ELR (cell line): ENCODE results near the gene KDM8.

Source experiments
- DNase-seq: peaks from one replicate; pipeline ENCODE4 v3.0.0-alpha.2; 2015; ENCODE audit warnings: low read depth

Gene KDM8

DNA sequence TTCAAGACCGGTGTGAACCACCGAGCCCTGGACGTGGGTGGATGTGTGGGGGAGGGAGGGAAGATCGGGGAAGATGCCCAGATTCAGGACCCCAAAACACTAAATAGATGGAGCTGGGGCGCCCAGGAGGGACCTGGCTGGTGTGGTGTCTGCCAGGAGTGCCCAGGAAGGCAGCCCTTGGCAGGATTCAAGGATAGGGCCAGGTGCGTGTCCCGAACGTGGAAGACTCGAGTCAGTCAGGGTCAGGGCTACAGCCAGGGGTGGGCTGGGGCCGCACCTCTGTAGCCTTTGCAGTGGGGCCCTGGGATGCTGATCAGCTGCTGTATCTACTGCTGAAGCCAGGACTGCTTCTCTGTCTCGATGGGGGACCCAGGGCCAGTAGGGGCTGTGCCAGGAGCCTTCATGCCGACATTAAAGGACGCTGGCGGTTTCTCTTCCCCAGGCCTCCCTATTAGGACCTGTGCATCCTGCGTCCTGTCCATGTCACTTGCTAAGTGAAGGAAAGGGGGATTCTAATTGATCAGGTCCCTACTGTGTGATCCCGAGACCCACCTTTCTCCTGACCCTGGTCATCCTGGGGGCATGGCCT lies 13.1 kb downstream of the KDM8 start:
- DNase-seq, result no peak

GRCh38 chr16:27217256-27217655 lies 13.9 kb downstream of the KDM8 start:
- DNase-seq, result peak; percentile 33

GRCh38 chr16:27218756-27219155 lies 15.4 kb downstream of the KDM8 start:
- DNase-seq, result no peak

DNA sequence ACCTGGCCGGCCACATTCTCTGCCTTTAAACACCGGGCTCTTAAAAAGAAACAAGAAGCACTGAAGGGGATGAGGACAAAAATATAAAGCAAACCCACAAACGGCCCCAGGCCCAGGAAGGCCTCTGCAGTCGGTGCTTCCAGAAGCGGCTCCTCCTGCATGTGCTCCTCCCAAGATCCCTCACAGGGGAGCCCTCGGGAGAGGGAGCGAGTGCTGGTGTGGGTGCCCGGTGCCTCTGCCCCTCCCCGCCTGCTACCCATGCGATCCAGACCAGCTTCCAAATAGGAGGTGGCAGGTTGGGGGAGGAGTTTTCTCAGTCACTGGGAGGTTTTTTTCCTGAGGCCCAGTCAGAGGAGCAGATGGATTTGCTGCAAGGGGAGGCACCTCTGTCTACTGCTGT lies 15.8 kb downstream of the KDM8 start:
- no peak for DNase-seq

DNA sequence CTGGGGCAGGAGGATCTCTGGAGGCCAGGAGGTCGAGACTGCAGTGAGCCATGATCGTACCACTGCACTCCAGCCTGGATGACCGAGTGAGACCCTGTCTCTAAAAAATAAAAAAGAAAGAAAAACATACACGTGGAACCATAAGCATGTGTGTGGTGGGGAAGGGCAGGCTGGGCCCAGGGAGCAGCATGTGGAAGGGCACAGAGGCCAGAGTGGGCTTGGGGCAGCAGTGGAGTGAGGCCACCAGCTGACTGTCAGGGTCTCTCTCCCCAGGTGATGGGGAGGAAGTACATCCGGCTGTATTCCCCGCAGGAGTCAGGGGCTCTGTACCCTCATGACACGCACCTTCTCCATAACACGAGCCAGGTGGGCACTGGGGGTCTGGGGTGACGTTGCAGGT lies 16.8 kb downstream of the KDM8 start:
- no peak for DNase-seq

DNA sequence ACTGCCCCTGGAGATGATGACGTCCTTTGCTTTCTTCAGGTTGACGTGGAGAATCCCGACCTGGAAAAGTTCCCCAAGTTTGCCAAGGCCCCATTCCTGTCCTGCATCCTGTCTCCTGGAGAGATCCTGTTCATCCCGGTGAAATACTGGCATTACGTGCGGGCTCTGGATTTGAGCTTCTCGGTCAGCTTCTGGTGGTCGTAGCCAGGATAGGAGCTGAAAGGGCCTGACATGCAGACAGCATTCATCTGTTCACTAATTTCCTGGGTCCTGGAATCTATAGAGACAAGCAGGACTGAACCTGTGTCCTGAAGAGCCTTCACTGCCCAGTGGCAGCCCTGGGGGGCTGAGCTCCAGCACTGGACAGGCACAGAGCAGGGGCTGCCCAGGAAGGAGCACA lies 17.2 kb downstream of the KDM8 start:
- no peak for DNase-seq

- DNase-seq, result no peak
Measured at GRCh38 chr16:27220991-27221390, 17.7 kb downstream of the KDM8 start.

GRCh38 chr16:27221576-27222248 lies 18.4 kb downstream of the KDM8 start:
- DNase-seq, result no peak

DNA sequence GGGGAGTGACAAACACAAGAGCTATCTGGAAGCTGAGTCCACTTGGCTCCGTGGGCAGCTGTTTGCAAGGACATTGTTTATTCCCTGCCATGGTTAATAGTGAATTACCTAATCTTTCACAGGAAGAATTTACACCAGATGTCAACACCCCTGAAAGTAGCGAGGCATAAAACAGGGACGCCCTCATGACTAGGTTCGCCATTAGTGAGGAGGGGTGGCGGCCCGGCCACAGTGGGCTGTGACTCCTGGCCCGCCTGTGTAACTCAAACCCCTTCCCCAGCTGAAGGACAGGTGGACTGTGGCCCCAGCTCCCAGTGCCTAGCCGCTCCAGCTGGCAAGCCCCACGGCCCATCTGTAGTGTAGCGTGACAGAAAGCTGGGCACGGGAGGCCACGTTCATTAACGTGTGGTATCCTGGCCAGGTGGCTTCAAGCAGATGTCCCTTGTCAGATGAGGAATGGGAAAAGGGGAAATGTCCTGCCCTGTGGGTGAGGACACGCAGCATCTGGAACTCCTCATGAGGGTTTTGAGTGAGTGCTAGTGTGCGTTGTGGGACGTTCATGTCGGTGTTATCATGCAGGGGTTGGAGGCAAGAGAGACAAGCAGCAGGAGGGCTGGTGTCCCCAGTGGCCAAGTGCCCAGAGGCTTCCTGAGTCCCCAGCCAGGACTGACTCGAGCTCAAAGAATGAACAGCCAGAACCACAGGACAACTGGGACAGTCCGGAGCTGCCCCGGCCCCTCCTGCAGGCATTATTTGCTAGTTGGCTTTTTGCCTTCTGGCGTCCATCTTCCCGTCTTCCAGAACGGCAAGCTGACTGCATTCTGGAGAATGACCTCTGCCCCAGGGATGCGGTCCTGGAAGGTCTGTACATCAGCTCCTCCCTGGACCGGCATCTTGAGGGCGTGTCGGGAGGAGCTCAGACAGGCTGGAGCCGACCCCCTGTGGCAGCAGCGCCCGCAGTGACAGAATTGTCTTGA lies 19.2 kb downstream of the KDM8 start:
- peak; percentile 28 for DNase-seq

- no peak for DNase-seq
Measured at GRCh38 chr16:27223226-27223610, 19.9 kb downstream of the KDM8 start.

DNA sequence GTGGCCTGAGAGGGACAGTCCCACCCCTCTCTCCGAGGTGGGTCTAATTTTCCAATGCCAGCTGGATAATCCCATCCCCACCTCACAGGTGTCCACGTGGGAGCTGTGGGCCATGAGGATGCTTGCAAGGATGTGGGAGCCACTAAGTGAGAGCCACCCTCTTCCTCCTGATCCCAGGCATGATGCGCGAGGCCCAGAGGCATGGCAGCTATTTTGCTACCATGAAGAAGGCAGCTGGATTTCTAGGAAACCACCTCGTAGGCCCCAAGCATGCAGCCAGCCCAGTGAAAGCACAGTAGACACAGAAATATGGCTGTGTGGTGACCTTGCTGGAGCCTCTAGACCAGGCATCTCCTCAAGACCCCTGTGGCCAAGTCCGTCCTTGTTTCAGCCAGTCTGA lies 20.4 kb downstream of the KDM8 start:
- DNase-seq, result no peak

DNA sequence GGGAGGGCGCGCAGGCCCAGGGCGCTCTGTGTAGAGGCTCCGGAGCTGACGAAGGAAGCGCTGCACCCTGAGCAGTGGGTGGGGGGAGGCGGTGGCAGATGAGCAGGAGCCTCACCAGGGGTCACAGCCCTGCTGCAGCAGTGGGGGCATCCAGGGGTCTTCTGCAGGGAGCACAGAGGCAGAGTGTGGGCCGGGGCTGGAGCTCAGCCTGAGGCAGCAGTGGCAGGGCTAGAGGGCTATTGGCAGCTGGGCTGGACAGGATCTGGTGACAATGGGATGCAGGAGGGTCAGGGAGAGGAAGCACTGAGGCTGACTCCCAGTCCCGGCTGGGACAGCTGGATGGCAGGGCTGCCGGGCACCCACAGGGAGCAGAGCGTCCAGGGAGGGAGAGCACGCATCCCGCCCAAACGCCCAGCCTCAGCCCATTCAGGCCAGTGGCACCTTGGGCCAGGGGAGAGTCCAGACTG lies 21.0 kb downstream of the KDM8 start:
- DNase-seq, result no peak

DNA sequence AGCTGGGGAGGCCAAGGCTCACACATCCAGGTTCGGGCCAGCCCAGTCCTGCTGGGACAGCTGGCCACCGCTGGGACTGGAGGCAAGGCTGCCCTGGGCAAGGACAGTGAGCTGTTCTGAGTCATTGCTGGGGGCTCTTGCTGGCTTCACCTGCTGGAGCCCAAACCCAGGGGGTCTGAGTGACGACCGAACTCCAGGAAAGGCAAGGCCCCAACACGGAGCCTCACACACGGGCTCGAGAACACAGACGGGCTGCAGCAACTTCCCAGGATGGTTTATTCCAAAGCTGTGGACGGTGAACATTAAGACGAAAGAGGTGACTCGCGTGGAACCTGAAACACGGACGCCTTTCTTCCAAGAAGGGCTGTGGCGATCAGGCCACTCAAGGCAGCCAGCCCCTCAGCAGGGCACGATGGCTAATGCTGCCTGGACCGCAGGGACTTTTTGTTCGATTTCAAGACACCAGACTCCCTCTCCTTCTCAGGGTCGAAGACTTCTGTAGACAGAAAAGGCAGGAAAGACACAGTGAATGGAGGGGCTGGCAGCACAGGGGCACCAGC lies 21.5 kb downstream of the KDM8 start:
- DNase-seq, result no peak

GRCh38 chr16:27225536-27226360 lies 22.4 kb downstream of the KDM8 start:
- no peak for DNase-seq

DNA sequence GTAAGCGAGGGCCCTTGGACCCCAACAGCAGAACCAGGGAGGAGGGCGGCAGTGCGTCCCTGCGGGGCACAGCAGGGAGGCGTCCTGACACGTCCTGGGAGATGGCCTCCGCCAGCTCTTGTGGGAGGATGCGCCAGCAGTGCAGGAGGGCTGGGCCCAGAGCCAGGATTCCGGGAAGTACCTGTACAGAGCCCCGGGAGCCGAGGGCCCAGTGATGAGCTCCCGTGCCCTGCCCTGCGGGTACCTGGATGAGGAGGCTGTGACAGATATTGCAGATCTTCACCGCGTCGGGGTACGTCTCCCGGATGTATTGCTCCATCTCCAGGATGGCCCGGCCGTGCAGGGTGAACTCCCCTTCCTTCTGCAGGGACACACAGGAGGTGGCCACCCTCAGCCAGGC lies 23.1 kb downstream of the KDM8 start:
- DNase-seq, result no peak

DNA sequence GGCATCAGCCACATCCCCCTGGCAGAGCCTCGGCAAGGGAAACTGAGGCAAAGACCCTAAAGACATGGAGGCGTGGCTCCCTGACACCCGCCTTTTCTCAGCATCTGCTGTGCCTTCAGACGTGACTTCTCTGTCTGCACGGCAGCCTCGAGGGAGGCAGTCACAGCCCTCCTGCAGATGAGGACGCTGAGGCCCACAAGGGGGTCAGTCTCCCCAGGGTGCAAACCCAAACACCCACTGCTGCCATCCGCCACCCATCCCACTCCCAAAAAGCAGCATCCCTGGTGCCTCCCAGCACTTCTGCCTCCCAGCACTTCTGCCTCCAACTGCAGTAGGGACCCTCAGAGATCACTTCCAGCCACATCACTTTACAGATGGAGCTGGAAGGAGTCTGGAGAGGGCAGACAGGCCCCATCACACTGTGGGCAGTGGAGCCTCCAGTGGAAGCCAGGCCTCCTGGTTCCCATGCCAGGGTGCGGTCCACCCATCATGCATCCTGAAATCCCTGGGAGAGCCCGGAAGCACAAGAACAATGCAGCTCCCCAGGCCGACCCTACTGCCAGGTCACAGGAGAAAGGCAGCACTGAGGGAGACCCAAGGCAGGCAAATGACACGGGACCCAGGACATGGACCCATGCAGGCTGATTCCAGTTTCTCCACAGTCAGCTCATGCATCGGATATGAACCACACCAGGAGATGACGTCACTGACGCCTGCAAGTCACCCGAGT lies 23.8 kb downstream of the KDM8 start:
- no peak for DNase-seq

GRCh38 chr16:27228045-27228444 lies 24.7 kb downstream of the KDM8 start:
- no peak for DNase-seq

GRCh38 chr16:27228621-27229501 lies 25.5 kb downstream of the KDM8 start:
- no peak for DNase-seq

DNA sequence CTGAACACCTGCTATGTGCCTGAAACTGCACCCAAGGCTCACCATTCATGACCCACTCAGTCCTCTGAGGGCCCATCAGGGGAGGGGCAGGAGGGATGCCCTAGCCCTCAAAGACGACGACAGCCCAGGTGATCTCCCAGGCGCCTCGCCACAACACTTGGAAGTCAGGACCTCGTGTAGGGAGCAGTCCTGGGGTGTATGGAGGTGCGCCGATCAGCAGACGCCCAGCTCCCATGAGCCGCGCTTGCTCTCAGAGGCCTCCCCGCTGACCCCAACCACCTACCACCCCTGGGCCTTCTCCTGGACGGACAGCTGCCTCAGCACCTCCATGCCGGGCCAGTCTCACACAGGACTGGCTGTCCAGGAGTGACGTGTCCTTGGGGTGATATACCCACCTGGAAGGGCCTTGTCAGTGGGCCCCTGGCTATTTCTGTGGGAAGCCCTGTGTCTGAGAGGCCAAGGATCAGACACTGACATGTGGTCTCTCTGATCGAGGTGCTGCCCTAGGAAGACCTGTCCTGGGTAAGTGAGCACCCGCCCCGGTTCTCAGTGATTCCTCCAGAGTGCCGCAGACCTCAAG lies 26.7 kb downstream of the KDM8 start:
- no peak for DNase-seq

DNA sequence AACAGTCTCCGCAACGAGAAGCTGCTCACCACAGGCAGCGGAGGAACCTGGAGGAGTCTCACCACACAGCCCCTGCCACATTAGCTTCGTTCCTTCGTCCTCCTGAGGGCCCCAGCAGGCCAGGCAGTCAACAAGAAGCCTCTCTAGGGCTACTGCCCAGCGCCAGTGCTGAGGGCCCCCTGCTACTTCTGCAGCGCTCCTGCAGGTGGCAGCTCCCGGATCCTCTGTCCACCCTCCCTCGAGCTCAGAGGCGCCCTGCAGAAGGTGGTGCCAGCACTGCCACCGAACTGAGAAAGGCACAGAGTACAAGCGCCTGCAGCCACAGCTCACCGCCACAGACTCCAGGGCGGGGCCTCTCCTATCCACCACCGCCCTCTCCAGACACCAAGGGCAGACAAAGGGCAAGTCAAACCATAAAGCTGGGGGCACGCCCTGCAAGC lies 27.3 kb downstream of the KDM8 start:
- DNase-seq, result no peak
